HG03196 (cell line): ENCODE data around the gene USH2A.

ENCODE experiments used
- ATAC-seq: cut with Tn5 transposase; IDR thresholded peaks from one replicate; pipeline ENCODE4 v1.9.1; 2021; ENCODE audit not compliant: unreplicated experiment

Gene USH2A

DNA sequence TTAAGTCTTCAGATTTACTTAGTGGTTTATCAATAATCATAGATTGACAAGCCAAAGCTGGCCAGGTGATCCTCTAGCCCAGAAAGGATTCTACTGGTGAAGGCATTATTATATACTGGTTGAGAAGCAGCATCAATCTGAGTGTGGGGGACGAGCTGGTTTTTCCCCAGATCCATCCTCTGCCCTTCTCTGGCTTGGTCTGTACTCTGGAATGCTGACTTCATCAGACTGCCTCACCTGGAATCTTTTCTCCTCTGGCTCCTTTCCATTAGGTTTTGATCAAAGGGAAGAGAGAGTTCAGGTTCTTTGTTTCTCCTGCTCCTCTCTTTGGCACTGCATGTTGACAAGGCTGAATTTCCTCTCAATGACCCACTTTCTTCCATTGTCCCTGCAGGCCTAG lies 762.2 kb downstream of the USH2A start:
- ATAC-seq = no peak

- ATAC-seq = no peak
Measured at GRCh38 chr1:215660259-215660658, 763.0 kb downstream of the USH2A start.

- ATAC-seq = no peak
Measured at GRCh38 chr1:215657047-215657446, 766.2 kb downstream of the USH2A start.

DNA sequence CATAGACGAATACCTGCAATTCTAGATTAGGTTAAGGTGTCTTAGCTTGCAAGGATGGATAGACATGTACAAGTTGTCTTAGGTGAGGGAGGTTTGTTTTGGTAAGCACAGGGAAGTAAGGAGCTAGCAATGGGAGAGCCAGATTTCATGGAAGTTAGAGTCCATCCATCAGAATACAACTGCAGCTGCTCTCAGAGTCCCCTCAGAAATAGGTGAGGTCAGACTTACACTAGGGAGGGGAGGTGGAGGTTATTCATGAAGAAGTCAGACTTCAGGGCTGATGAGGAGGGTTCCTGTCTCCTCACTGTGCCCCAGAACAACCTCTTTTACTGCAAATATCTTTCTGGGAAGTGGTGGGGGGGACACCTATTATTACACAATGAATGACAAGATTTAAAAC lies 770.9 kb downstream of the USH2A start:
- no peak for ATAC-seq

DNA sequence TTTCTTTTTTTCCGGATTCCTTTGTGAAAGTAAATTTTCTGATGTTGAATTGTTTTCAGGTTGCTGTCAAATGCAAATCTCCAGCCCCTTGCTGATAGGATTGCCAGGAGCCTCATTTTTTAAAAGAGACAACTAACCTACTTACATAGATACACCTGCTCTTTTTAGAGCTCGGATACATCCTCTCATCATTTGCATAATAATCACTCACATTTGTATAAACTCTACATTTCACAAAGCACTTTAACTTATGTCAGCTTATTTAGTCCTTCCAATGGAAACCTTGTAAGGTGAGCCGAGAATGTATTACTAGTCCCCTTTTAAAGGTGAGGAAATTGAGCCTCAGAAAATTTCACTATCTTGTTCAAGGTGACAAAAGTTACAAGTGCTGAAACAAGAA lies 771.4 kb downstream of the USH2A start:
- no peak for ATAC-seq

- no peak for ATAC-seq
Measured at GRCh38 chr1:215650446-215651149, 772.6 kb downstream of the USH2A start.

DNA sequence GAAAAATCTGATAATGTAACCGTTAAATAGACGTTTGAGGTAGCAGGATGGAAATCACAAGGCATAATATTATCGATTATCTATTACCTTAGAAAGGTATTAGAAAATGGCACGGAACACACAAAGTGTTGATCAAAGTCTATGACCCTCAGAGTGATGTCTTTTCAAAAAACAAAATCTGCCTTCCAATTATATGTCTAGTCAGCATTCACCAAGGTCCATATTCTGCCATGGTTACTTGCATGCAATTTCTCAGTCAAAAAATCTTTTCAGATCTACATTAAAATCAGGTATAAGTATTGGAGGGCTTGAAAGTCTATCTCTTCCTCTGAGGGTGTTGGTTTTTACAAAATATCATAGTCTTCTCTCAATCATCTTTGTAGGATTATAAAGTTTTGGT lies 774.3 kb downstream of the USH2A start:
- ATAC-seq = no peak

DNA sequence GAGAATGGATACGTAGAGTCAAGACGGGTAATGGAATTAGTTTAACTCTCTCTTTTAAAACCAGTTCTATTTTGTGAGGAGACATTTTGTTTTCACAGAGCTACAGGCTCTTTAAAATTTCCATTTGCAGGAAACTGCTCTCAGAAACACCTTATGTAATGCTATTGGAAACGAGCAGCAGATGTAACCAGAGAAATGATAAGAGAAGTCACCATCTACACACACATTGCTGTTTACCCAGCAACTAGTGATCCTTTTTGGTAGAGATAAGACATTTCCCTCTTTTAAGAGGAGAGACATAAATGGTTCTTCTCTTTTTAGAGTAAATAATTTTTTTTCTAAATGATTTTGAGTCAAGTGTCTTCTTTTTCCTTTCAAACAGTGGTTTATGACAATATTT lies 775.5 kb downstream of the USH2A start:
- ATAC-seq = no peak

- no peak for ATAC-seq
Measured at GRCh38 chr1:215645861-215646260, 777.4 kb downstream of the USH2A start.

DNA sequence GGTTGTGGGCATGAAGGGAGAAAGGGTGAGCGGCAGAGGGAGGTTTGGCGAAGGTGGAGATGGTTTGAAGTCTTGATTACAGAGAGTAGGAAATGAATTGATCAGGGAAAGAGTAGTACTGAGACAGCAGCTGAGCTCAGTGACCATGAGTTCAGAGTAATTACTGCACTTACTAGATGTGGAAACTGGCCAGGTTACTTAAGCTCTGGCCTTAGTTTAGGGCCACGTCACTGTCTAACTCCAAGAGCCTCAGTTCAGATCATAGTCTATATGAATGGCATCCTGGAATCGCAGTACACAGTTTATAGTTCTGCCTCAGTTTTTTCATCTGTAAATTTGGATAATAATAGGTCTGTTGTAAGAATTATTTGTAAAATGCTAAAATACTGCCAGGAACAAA lies 778.1 kb downstream of the USH2A start:
- no peak for ATAC-seq

DNA sequence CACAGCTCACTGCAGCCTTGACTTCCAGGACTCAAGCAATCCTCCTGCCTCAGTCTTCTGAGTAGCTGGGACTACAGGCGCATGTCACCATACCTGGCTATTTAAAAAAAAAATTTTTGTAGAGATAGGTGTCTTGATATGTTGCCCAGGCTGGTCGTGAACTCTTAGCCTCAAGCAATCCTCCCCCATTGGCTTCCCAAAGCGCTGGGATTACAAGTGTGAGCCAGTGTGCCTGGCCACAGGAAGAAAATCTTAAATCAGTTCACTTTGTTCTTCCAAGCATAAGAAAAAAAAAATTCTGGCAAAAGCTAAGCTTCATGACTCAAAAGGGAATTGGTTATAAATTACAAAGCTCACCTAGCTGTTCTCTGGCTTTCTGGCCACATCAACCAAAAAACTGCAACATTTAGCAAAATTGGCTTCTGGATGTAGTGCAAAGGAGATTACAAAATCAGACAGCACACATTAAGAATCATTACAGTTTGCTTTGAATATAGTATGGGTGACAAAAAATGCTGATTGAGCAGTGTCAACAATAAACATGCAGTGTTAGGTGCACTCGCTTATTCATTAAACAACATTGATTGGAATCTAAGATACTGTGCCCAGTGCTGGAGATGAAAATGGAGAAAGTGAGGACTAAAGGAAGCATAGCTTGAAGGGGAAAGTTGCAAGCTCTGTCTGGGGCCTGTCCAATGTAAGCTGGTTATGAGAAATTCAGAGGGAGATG lies 779.5 kb downstream of the USH2A start:
- ATAC-seq = no peak

GRCh38 chr1:215640429-215641148 lies 782.7 kb downstream of the USH2A start:
- ATAC-seq = no peak

DNA sequence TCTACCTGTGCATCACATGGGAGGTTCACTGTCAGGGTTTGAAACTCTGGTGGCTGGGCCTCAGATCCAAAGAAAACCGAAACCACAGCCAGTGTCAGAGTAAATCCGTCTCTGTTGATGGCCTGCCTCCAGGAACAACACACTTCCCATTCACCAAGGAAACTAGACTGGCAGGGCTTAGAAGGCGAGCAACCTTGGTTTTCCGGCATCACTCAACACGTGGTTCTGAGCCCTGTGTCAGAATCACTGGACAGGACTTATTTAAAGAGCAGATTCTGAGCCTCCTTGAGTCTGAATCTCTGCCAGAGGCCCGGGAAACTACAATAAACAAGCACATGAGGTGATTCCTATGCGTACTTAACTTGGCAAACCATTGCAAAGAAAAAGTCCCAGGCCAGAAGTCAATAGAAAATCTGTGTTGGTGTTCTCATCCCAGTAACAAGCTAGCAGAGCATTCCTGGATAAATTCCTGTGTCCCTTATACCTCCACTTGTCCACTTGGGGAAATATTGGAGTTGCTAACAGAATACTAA lies 786.1 kb downstream of the USH2A start:
- no peak for ATAC-seq

GRCh38 chr1:215636258-215636965 lies 786.8 kb downstream of the USH2A start:
- no peak for ATAC-seq

GRCh38 chr1:215635827-215636226 lies 787.4 kb downstream of the USH2A start:
- ATAC-seq = no peak

DNA sequence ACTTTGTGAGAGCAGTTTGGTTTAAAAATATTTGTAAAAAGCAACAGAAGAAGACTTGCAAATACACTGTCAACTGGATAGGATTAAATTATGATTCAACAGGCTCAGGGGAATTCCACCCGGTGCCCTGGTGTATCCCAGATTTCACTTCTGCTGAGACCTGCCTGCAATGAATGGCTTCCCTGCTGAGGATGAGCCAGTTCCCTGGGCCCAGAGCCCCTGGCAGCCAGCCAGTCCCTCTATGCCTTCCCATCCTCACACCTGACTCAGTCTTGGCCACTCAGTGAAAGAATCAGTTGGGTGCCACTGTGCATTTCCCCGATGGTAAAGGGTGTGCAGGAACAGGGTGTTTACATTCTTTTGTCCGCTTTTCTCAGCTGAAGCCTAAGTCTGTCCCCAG lies 791.8 kb downstream of the USH2A start:
- ATAC-seq = no peak

GRCh38 chr1:215631040-215631439 lies 792.2 kb downstream of the USH2A start:
- no peak for ATAC-seq

DNA sequence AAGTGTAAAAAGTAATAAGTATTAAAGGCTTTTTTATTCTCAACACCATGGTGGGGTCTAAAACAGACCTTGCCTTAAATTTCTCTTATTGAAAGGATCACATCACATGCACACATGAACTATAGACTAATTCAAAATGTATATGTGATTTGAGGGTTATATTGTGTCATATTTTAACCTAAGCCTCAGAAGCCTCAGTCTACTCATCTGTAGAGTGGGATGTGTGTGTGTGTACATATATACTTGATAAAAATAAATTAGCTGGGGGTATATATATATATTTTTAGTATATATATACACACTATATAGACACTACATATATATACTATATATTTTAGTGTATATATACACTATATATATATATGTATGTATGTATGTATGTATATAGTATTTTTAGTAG lies 797.3 kb downstream of the USH2A start:
- ATAC-seq = no peak

- no peak for ATAC-seq
Measured at GRCh38 chr1:215623162-215623561, 800.1 kb downstream of the USH2A start.

- peak; percentile 51 for ATAC-seq
Measured at GRCh38 chr1:215617979-215618378, 805.3 kb downstream of the USH2A start.

DNA sequence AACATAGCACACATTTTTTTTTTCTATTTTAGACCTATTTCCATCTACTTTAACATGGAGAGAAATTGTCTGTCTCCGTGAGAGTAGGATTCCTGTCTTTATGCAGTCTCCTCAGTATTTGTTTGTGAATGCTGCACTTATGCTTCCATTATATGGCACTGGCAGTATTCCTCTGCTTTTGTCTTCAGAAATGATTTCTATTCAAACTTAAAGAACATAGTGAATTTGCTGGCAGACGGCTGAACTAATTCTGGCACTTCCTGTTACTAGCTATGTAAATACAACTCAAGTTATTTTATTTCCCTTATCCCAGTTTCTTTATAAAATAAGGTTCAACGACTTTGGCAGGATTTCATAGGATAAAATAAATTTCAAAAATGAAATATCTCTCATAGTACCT lies 810.9 kb downstream of the USH2A start:
- ATAC-seq = no peak
